ENCODE results near the gene CDKL5. TPM values are rescaled to one million over a fixed set of nuclear protein-coding genes. Genes with fewer than 3 reads are reported as not detected.
A peak's percentile ranks its signal among the peaks of the same experiment; 100 is the strongest.

CDKL5 gene
- total RNA-seq, result 1 to 10 TPM; 9.2 to 9.8 TPM

DNA sequence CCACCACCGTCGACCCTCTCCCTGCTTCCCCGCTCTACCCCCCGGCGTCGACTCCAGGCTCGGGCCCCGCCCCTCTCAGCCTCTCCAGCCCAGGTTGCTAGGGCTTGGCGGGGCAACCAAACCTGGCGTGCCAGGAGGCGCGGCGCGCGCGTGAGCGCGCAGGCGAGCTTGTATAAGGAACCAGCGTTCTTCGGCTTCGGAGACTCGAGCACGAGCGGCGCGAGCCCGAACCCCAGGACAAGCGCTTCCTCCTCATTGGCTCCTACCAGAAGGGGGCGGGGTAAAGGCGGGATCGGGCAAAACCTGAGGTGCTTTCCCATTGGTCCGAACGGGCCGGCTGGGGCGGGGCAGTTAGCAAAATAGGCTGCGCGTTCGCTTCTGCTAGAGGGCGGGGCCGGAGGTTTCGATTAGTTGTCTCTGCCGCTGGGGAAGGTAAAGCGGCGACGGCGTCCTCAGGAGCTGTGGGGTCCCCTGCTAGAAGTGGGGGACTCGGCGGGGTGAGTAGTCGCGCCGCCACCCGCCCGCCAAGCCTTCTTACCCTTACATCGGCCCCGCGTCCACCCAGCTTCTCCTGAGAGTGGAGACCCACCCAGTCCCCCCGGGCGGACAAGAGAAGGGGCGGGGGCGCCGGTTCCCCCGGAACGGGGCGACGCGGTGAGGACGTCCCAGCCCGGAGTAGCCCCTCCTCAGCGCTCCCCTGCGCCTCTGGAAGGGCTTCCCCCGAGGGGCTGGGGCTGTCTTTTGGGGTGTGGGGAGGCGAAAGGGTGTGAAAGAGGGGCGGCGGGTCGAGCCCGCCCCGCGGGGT, at the start of gene CDKL5:
Gene CDKL5 (plus strand): TSS at position 410 of the 805 bp plus-strand sequence. CDS start 81,489 bp downstream, outside the sequence.
- Histone ChIP-seq H3K9me3 (no peaks in the 10 kb centered on the region), H3K4me3 (peak within 1 kb of the TSS; percentile 76 to 80), H3K36me3 (no peaks in the 10 kb centered on the region), H3K4me1 (no peaks in the 10 kb centered on the region), H3K27ac (peak within 1 kb of the TSS; percentile 80 to 86), H3K27me3 (no peaks in the 10 kb centered on the region)
- DNase-seq (ENCODE audit: low spot score), result peak; percentile 96
- TF ChIP-seq, protein P1, sequence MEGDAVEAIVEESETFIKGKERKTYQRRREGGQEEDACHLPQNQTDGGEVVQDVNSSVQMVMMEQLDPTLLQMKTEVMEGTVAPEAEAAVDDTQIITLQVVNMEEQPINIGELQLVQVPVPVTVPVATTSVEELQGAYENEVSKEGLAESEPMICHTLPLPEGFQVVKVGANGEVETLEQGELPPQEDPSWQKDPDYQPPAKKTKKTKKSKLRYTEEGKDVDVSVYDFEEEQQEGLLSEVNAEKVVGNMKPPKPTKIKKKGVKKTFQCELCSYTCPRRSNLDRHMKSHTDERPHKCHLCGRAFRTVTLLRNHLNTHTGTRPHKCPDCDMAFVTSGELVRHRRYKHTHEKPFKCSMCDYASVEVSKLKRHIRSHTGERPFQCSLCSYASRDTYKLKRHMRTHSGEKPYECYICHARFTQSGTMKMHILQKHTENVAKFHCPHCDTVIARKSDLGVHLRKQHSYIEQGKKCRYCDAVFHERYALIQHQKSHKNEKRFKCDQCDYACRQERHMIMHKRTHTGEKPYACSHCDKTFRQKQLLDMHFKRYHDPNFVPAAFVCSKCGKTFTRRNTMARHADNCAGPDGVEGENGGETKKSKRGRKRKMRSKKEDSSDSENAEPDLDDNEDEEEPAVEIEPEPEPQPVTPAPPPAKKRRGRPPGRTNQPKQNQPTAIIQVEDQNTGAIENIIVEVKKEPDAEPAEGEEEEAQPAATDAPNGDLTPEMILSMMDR (IDR thresholded peaks at IDR 0.05), result no peak

DNA sequence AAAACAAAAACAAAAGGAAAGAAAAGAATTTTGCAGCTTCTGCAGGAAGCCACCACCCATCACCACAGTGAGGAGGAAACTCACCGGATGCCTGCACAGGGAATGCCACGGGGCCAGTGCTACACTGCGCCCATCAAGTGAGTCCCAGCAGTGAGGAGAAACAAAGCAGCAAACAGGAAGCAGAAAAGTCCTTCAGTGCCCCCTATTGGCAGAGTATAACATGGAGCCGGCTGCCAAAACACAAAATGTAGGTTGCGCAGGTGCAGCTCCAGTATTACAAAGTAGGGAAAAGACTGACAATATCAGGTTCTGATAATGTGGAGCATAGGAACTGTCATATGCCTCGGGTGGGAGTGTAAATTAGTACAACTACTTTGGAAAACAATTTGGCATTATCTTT, 47.6 kb upstream of the CDKL5 start:
- no peak for DNase-seq (ENCODE audit: low spot score)
- no peaks in the 10 kb centered on the region for H3K4me1 ChIP-seq
- TF ChIP-seq, protein P1 (IDR thresholded peaks at IDR 0.05), result peak in 1 of 2 donors; percentile 49

DNA sequence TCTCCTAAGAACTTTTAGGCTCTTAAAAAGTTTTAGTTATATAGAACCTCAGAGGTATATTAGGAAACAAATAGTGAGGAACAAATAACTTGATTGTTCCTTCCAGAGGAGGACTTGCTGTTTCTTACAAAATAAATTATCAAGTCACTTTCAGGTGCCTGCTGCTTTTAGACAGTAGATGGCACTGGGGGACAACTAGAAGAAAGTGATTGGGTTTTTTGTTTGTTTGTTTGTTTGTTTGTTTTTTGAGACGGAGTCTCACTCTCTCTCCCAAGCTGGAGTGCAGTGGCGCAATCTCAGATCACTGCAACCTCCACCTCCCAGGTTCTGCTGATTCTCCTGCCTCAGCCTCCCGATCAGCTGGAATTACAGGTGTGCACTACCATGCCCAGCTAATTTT, 35.4 kb upstream of the CDKL5 start:
- Histone ChIP-seq H3K9me3 (no peaks in the 10 kb centered on the region), H3K27me3 (no peaks in the 10 kb centered on the region), H3K4me3 (no peak overlapping the region), H3K4me1 (no peaks in the 10 kb centered on the region), H3K27ac (no peak overlapping the region), H3K36me3 (no peaks in the 10 kb centered on the region)
- no peak for DNase-seq (ENCODE audit: low spot score)
- TF ChIP-seq, protein P1 (IDR thresholded peaks at IDR 0.05), result peak in 1 of 2 donors; percentile 11

More for the DNA sequence above, 47.6 kb upstream of the CDKL5 start:
- Histone ChIP-seq H3K4me3 (no peak overlapping the region), H3K9me3 (no peaks in the 10 kb centered on the region), H3K27me3 (no peaks in the 10 kb centered on the region), H3K36me3 (no peaks in the 10 kb centered on the region), H3K27ac (no peak overlapping the region)

DNA sequence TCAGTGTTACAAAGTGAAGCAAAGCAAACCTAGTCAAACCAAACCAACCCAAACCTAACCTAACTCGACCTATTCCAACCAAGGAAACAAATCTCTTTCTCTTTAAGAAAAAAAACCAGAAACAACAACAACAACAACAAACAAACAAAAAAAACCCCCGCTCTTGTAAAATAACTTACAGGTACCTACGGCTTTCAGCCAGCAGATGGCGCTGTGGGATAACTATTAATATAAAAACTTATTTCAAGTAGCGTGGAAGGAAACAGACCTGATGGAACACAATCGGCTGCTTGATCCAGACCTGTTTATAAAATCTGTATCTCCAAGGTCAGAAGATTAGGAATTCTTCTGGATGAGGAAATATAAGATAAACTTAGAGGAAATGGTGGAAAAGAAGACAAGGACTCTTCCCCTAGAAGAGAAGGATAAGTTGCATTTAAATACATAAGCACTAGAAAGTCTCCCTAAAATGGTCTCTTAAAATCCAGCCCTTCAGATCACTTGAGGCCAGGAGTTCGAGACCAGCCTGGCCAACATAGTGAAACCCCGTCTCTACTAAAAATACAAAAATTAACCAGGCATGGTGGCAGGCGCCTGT, 34.4 kb upstream of the CDKL5 start:
- no peaks in the 10 kb centered on the region for H3K36me3 ChIP-seq
- no peak overlapping the region for H3K4me3 ChIP-seq
- H3K27ac ChIP-seq, result no peak overlapping the region
- peak; percentile 82 for DNase-seq (ENCODE audit: low spot score)
- TF ChIP-seq, protein P1 (IDR thresholded peaks at IDR 0.05), result peak; percentile 85 to 89
- no peaks in the 10 kb centered on the region for H3K27me3 ChIP-seq
- no peaks in the 10 kb centered on the region for H3K9me3 ChIP-seq
- no peaks in the 10 kb centered on the region for H3K4me1 ChIP-seq

DNA sequence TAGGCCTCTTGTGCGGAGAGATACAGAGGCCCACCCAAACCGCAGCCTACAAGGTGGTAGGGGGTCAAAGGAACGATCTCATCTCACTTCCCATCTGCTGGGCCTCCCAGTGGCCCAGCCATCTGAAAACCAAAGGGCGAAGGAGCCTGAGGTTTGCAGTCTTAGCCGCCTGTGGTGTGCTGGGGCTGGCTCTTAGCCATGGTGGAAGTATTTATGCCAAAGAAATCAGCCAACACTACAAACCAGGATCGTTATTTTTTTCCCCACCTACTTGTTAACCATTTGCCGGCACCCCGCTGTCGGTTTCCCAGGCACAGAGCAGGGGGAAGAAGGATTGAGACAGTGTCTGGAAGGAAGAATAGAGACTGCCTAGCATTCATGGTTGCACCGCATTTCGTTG, 30.9 kb upstream of the CDKL5 start:
- no peaks in the 10 kb centered on the region for H3K4me1 ChIP-seq
- H3K4me3 ChIP-seq, result no peak overlapping the region
- no peak overlapping the region for H3K27ac ChIP-seq
- no peaks in the 10 kb centered on the region for H3K27me3 ChIP-seq
- H3K36me3 ChIP-seq, result no peaks in the 10 kb centered on the region
- H3K9me3 ChIP-seq, result no peaks in the 10 kb centered on the region
- DNase-seq (ENCODE audit: low spot score), result no peak
- TF ChIP-seq, protein P1 (IDR thresholded peaks at IDR 0.05), result no peak
